Measurements from ENCODE around the gene NFYB. TPM values are rescaled to one million over a fixed set of nuclear protein-coding genes. Genes with fewer than 3 reads are reported as not detected.
A peak's percentile ranks its signal among the peaks of the same experiment; 100 is the strongest.
"Not testable (repeated sequence)": the region's sequence is repeated elsewhere in the genome, so short reads cannot be mapped to it uniquely, and the experiment has no call there.

The NFYB gene
- 10 to 100 TPM; 30.3 to 33.9 TPM for total RNA-seq
- long read RNA-seq, transcript NFYB-201 (8 exons, 3,512 nt) = major isoform, 12 of 18 reads
- long read RNA-seq, partial matches to known transcripts = 1 of 18 reads
- long read RNA-seq, other reads (novel, unspliced or antisense) = 3 of 18 reads

DNA sequence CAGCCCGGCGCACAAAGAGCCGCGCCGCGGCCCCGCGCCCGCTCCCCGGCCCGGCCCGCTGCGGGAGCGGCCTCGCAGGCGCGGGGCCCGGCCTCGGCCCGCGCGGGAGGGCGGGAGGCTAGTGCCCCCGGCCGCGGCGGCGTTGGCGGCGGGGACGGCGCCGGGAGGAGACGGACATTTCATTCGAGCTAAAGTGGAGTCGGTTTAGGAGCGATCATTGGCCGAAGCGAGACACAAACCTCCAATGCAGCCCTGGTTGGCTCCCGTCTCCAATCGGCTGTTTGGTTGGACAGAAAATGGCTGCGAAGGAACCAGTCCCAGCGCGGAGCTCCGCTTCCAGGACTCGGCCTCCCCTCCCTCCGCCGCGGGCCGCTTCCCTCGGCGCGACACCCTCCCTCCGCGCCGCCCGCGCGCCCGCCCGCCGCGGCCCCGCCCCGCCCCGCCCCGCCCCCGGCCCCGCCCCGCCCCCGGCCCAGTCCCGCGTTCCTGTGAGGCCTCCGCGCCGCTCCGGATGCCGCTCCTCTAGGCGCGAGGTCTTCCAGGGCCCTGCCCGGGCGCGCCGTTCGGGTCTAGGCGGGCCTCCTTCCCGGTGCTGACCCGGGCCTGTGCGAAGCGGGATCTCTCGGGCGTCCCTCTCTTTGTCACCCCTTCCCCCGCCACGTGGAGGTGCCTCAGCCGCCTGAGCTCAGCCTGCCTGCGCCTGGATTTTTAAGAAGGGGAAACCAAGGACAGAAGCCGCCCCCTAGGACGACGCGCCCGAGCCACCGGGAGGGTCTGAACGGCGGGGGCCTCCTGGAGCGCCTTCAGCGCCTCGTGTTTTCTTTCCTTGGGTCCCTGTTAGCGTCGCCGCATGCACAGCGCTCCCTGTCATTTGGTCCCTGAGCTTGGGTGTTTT lies at the start of gene NFYB:
Gene NFYB, minus strand, starts transcription at position 309 of the 895 bp plus-strand sequence. CDS start 2,757 bp downstream, outside the sequence.
- intact Hi-C loops (cut with DNase I) = no loop called here
- DNase-seq (peak; percentile 94), ATAC-seq (peak; percentile 94)

- intact Hi-C loops (cut with DNase I) = no loop called here
- ATAC-seq = no peak
- no peak for DNase-seq
Observed at GRCh38 chr12:104187446-104188155, 49.6 kb upstream of the NFYB start.

GRCh38 chr12:104183443-104183842 lies 45.4 kb upstream of the NFYB start:
- intact Hi-C loops (cut with DNase I) = no loop called here
- DNase-seq (no peak), ATAC-seq (no peak)

DNA sequence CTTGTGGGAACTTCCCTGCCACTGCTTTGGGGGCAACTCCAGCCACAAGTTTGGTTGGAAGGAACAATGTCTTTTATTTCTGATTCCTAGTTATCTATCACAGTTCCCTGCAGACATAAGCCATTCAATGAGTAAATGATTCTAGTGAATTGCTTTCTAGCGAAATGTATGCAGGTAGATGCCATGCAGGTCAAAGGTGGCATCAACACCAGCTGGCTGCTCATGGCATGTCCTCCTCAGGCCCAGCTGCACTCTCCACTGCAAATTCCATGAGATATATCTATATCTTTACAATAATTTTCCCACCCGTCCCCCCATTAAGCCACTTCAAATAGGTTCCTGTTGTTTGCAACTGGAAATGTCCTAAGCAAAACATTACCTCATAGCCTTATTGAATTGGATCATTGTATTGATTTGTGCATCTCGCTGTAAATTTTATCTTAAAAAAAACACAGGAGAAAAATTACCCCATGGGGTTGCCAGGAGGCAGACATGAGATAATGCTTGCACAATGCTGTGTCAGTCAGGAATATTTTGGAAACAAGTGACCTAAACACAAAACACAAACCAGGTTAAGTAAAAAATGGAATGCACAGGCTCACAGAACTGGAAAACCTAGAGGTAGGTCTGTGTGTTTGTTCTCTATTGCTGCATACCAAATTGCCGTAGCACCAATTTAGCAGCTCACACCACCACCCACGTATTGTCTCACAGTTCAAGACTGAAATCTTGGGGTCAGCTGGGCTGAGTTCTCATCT lies 44.8 kb upstream of the NFYB start:
- DNase-seq = no peak
- intact Hi-C loops (cut with DNase I) = no loop called here
- no peak for ATAC-seq

DNA sequence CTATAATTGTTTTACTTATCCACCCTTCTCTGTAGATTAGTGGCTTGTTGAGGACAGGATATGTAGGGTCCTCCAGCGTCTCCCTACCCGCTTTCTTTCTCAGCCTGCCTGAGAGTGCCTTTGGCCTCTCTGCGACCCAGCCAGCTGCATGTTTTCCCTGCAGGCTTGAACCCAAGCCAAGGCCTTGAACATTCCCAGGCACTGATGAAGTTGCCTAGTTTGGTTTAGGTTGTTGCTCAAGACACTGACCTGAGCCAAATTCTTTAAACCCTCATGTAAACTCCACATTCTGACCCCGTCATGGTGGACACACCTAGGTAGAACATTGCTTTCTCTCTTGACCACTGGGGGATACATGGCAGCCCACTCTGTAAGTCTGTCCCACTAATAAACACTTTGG lies 44.1 kb upstream of the NFYB start:
- intact Hi-C loops (cut with DNase I) = no loop called here
- DNase-seq (peak; percentile 73), ATAC-seq (peak; percentile 48 to 53)

DNA sequence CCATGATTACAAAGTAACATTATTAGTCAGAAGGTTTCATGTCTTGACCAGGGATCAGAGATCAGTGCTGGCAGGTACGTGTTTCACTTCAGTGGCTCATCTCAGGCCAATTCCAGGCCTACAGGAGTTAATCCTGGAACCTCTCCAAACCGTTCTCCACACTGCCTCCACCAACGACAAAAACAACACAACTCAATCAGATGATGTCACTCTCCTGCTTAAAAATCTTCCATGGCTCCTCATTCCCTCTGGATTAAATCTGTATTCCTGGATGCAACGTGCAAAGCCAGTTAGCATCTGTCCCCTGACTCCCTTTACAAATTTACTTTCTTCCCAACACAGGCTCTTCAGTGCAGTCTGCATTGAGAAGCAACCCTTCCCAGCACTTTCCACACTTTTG lies 43.3 kb upstream of the NFYB start:
- intact Hi-C loops (cut with DNase I) = no loop called here
- ATAC-seq = no peak
- DNase-seq = no peak

- intact Hi-C loops (cut with DNase I) = no loop called here
- no peak for ATAC-seq
Observed at GRCh38 chr12:104180374-104180773, 42.4 kb upstream of the NFYB start.

DNA sequence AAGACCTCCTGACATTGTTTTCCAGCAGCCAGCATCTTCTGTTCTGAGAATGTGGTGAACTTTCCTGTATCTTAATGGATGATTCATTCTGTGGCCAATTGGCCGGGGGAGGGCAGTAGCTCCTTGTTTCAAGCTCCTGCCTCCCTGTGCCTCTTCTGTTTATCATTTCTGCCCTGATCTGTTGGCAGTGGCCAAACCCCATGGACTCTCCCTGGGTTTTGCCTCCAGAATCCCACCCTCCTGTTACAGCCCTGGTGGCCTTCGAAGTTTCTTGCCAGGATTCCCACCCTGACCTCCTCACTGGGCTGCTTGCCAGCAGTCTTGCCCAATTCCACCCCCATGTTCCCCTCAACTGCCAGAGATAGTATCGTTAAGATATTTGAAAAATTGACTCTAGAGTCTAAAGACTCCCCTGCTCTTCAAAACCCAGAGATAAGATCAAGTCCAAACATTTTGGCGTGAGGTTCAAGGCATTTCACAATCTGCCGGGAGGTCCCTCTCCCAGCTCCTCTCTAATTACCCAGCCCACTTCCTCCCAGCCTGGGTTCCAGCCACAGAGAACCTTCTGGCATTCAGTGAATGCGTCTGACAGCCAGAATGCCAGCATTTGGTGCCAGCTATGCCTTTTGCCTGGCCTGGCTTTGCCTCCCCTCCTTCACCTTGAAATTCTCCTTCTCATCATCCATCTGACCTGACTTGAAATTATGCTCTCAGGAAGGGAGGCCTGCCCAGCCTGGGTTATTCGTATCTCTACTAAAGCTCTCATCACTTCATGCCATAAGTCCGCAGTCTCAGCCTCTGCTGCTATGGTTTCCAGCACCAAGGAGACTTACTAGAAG lies 39.9 kb upstream of the NFYB start:
- DNase-seq (peak; percentile 80), ATAC-seq (peak; percentile 85 to 88)
- intact Hi-C loops (cut with DNase I) = no loop called here

More at GRCh38 chr12:104180374-104180773, 42.4 kb upstream of the NFYB start:
- DNase-seq = no peak

DNA sequence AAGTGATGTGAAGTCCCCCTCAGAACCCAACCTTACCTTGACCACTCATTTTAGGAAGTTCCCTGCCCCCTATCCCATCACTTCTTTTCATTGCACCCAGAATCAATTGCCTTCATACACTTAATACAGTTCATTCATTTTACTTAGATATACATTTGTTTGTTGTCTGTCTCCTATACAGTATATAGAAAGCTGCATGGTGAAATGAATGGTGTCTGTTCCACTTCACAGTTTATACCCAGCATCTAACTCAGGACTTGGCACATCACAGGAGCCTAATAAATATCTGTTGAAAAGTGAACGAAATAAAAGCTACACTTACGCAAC lies 39.3 kb upstream of the NFYB start:
- no peak for ATAC-seq
- DNase-seq = no peak
- intact Hi-C loops (cut with DNase I) = no loop called here

DNA sequence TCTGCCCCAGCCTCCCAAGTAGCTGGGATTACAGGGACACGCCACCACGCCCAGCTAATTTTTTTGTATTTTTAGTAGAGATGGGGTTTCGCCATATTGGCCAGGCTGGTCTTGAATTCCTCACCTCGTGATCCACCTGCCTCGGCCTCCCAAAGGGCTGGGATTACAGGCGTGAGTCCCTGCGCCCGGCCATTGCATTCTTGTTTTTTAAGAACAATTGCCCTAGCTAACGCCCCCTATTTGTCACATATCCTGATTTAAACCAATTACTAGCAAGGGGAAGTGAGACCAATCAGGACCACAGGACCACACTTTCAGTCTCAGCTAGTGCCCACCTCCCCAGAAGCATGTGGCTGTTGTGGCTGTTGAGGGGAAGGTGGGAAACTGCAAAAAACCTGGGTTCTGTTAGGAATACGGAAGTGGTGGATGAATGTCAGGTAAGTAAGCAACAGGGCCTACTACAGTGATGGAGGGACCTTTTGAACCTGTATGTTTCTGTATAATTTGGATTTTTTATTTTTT lies 37.8 kb upstream of the NFYB start:
- intact Hi-C loops (cut with DNase I) = no loop called here
- ATAC-seq (no peak), DNase-seq (no peak)

DNA sequence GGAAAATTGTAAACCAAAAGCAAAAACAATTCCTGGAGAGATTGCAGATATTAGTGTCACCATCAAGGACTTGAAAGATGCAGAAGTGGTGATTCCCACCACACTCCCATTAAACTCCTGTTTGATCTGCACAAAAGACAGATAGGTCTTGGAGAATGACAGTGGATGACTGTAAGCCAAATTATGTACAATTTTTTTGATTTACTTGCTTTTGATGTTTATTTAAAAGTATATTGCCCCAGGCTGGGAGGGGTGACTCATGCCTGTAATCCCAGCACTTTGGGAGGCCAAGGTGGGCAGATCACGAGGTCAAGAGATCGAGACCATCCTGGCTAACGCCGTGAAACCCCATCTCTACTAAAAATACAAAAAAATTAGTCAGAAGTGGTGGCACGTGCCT lies 35.8 kb upstream of the NFYB start:
- intact Hi-C loops (cut with DNase I); ATAC-seq; DNase-seq: not testable (repeated sequence)

- no peak for DNase-seq
- intact Hi-C loops (cut with DNase I) = no loop called here
- no peak for ATAC-seq
Observed at GRCh38 chr12:104172570-104172947, 34.5 kb upstream of the NFYB start.

DNA sequence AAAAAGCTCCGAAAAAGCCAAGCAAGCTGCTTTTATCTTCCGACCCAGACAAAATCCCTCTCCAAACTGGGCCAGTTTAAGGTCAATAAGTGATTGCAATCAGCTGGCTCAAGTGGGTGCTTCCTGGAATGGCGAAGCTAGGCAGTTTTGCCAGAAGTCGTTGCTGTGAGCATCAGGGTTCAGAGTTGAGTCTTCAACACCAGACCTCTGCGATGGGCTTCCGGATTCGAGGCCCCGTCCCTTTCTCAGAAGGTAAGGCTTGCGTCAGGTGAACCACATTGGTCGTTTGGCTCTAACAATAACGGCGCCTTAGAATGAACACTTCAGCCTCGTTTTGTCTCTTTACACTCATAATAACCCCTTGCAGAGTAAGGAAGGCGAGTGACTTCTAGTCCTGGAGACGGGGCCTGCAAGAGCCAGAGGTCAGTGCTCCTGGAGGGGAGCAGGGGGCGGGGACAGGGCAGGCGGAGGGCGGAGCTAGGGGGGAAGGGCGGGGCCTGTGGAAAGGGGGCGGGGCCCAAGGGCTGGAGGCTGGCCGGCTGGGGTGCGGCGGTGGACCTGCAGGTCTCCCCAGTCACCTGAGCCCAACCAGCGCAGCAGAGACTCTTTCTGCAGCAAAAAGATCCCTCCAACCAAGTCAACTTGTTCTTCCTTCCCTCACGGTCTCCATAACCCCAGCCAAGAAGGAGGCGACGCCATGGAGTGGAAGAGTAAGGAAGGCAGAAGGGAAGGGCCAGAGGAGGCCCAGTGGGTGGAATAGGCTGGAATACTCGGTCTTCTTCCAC lies 34.0 kb upstream of the NFYB start:
- DNase-seq (no peak), ATAC-seq (peak in 1 of 2 donors; percentile 23)
- intact Hi-C loops (cut with DNase I) = no loop called here

DNA sequence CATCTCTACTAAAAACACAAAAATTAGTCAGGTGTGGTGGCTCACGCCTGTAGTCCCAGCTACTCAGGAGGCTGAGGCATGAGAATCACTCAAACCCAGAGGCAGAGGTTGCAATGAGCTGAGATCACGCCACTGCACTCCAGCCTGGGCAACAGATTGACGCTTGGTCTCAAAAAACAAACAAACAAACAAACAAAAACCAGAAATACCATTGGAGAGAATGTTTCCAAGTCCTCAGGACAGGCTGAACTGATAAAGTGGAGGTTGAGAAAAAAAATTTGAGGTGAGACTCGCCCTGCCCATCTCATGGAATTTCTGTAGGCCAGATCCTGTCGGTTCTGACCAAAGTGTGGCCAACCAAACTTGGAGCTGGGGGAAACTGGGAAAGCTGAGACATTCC lies 30.6 kb upstream of the NFYB start:
- intact Hi-C loops (cut with DNase I) = no loop called here
- ATAC-seq (no peak), DNase-seq (no peak)

- ATAC-seq = peak in 1 of 2 donors; percentile 33
- no peak for DNase-seq
- intact Hi-C loops (cut with DNase I) = no loop called here
Observed at GRCh38 chr12:104167519-104168458, 29.8 kb upstream of the NFYB start.

GRCh38 chr12:104166465-104166864 lies 28.5 kb upstream of the NFYB start:
- peak; percentile 55 to 68 for ATAC-seq
- DNase-seq = no peak
- intact Hi-C loops (cut with DNase I) = no loop called here

GRCh38 chr12:104165801-104166200 lies 27.8 kb upstream of the NFYB start:
- intact Hi-C loops (cut with DNase I) = no loop called here
- DNase-seq = peak; percentile 35
- peak; percentile 38 to 78 for ATAC-seq
